GM21786 (cell line): ENCODE data around the gene C6orf47.

ENCODE experiments used
- ATAC-seq: cut with Tn5 transposase; IDR thresholded peaks from one replicate; pipeline ENCODE4 v1.9.1; 2021; ENCODE audit not compliant: unreplicated experiment

The C6orf47 gene

DNA sequence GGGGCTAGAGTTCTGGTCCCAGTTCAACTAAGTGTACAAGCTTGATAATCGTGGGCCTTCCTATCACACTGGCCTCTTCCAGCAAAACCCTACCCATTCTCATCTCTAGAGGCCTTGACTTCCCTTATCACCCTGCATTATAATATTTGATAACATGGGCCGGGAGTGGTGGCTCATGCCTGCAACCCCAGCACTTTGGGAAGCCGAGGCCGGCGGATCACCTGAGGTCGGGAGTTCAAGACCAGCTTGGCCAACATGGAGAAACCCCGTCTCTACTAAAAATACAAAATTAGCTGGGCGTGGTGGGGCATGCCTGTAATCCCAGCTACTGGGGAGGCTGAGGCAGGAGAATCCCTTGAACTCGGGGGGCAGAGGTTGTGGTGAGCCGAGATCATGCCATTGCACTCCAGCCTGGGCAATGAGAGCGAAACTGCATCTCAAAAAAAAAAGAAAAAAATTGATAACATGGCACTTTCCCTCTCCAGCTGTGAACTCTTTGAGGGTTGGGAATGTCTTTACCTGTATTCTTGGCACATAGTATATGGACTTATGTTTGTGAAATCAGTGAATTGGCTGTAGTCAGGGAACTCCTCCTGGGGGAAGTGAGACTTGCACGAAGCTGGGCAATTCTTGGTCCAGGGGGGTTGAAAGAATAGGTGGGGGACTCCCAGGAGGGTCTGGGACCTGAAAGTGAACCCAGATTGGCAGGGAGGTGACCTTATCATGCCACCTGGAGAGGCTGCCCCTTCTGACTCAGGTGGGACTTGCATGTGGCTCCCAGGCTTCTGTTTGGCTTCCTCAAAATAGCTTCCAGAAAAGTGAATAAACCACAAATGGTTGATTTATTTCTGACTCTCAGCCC lies 915 bp upstream of the C6orf47 start:
- no peak for ATAC-seq

- ATAC-seq: no peak
Observed at GRCh38 chr6:31659649-31660380, 763 bp downstream of the C6orf47 start.

GRCh38 chr6:31658983-31659648 lies 1.5 kb downstream of the C6orf47 start:
- no peak for ATAC-seq

DNA sequence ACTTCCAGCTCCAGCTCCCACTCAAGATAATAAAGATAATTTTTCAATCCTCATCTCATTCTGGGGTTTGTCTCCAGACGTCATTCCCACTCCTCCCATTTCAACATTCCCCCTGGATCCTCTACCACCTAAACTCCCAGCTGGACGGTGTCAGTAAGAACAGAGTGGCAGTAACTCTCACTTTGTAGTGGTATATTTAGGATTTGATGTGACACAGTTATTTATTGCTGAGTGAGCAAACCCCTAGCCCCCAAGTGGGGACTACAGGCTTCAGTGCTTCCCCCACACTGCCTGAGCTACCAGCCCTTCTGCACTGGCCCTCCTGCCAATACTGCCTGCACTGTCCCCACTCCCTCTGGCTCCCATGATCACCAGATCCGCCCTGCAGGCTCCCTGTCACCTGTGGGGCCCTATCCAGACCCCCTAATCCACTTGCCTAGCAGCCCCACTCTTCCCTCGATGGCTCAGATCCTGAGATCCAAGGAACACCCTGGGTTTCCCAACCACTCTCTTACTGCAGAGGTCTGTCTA lies 2.4 kb downstream of the C6orf47 start:
- no peak for ATAC-seq

- no peak for ATAC-seq
Observed at GRCh38 chr6:31657406-31658157, 3.0 kb downstream of the C6orf47 start.

GRCh38 chr6:31655349-31656237 lies 5.0 kb downstream of the C6orf47 start, which contains the start of gene APOM:
Gene APOM (plus strand): TSS chr6:31655894. CDS start chr6:31655967, 73 bp downstream.
- no peak for ATAC-seq

- no peak for ATAC-seq
Observed at GRCh38 chr6:31654574-31655348, 5.8 kb downstream of the C6orf47 start.

- ATAC-seq: peak; percentile 57
Observed at GRCh38 chr6:31652925-31653724, 7.5 kb downstream of the C6orf47 start.

DNA sequence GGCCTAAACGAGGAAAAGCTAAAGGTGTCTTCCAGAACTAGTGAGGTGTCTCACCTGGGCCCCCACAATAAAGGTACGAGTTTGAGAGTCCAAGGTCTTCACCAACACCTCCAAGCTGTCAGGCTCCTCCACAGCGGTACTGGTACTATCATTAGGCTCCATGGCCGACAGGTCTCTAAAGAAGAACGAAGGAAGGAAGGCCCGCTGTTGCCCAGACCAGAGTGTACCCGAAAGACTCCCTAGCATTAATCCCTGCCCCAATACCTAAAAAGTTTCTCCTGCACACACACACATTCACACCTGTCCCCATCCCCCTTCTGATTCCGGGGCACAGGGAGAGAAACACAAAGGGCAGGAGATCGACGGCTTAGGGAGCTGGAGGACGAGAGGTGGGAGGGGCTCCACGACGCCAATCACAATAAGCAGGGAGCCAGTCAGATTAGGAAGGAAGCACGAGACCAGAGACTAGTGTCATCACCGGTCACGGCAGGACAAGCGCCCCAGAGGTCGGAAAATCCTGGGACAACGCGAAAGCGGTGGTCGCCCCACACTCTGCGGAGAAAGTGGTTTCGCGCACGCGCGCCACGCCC lies 8.9 kb downstream of the C6orf47 start:
- ATAC-seq: peak; percentile 26

- no peak for ATAC-seq
Observed at GRCh38 chr6:31645325-31645724, 15.3 kb downstream of the C6orf47 start.

DNA sequence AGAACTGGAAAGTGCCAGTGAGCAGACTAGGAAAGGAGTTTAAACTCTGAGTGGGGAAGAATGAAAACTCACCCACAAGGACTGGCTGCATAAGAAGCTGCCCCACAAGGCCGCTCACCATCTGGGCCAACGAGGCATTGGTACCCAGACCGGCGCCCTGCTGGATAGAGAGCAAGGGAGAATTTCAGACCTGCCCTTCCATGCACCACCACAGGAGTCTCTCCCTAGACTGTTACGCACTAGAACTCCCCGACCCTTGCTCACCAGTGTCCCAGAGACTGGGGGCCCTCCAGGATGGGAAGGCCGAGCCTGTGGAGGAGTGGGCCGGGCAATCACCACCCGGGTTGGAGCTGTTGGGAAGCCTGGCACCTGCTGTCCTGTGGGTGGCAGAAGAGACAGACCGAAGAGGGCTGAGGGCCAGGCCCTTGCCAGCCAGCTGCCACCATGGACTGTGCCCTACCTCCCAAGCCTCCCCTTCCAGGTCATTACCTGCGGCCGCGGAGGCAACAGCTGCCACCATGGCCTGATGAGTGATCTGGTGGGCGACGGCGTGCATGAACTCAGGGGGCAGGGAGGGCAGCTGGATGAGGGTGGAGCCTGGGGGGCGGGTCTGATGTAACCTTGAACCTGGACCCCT lies 16.6 kb downstream of the C6orf47 start:
- no peak for ATAC-seq

- no peak for ATAC-seq
Observed at GRCh38 chr6:31642798-31643570, 17.6 kb downstream of the C6orf47 start.

DNA sequence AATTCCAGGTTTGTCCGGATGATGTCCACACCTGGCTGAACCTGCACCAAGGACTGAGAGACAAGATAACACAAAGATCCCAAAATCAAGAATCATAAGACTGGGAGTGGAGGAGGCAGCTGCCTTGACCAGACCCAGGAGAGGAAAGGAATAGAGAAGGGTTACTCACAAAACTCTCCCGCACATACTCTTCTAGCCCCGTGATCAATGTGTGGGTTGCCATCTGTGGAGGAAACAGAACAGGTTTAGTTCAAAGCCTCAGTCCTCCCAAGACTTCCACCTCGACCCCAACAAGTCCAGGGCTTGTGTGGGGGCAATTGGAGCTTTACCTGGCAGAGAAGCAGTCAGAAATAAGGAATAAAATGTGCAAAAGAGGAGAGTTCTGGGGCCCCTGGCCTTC lies 19.2 kb downstream of the C6orf47 start:
- no peak for ATAC-seq

GRCh38 chr6:31640612-31641011 lies 20.0 kb downstream of the C6orf47 start:
- no peak for ATAC-seq

GRCh38 chr6:31639449-31639861 lies 21.1 kb downstream of the C6orf47 start:
- ATAC-seq: no peak

DNA sequence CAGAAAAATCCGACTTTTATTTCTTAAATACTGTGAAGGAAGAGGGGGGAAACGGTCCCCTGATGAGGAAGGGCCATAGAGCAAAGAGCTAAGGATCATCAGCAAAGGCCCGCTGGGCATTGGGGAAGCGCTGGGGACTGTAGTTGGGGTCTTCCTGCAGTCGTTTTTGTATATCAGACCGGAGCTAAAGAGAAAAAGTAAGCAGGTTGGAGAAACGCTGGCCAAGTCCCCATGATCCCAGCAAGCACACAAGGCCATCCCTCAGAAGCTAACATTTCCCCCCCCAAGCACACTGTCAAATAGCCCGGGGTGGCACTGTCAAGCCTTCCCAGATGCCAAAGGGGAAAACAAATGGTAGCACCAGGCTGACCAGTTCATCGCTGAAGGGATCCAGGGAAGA lies 21.5 kb downstream of the C6orf47 start:
- ATAC-seq: no peak
